ENCODE data around the gene PGAM5.

The PGAM5 gene

DNA sequence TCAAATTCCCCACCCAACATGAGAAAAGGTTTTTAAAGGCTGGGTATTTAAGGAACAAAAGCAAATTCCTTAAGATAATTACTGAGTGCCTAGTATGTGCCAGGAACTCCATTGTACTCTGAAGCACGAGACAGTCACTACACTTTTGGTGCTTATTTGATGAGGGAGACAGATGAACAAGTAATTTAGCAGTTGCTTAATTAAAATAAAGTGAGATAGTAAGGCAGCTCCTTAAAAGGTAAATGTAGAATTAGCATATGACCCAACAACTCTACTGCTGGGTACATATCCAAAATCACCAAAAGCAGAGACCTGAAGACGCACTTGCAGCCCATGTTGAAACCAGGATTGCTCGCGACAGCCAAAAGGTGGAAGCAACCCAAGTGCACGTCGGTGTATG lies 44.8 kb upstream of the PGAM5 start:
- H3K9me3 ChIP-seq (ENCODE audit: insufficient read depth, low read length, severe bottlenecking) = no peaks in the 10 kb centered on the region
- H3K27me3 ChIP-seq (ENCODE audit: insufficient read depth, low read length, poor library complexity) = no peaks in the 10 kb centered on the region
- TF ChIP-seq, protein P1, sequence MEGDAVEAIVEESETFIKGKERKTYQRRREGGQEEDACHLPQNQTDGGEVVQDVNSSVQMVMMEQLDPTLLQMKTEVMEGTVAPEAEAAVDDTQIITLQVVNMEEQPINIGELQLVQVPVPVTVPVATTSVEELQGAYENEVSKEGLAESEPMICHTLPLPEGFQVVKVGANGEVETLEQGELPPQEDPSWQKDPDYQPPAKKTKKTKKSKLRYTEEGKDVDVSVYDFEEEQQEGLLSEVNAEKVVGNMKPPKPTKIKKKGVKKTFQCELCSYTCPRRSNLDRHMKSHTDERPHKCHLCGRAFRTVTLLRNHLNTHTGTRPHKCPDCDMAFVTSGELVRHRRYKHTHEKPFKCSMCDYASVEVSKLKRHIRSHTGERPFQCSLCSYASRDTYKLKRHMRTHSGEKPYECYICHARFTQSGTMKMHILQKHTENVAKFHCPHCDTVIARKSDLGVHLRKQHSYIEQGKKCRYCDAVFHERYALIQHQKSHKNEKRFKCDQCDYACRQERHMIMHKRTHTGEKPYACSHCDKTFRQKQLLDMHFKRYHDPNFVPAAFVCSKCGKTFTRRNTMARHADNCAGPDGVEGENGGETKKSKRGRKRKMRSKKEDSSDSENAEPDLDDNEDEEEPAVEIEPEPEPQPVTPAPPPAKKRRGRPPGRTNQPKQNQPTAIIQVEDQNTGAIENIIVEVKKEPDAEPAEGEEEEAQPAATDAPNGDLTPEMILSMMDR (IDR thresholded peaks at IDR 0.05; ENCODE audit: borderline replicate concordance, extremely low read depth, low read length, poor library complexity, severe bottlenecking) = no peak
- TF ChIP-seq EZH2 (IDR thresholded peaks at IDR 0.05; ENCODE audit: borderline replicate concordance, low read depth, low read length, severe bottlenecking) = no peak
- H3K4me3 ChIP-seq (ENCODE audit: low read depth in 1 of 2, low read length in 2 of 2) = no peak overlapping the region
- peaks cover 96% of the 10 kb centered on the region for H3K36me3 ChIP-seq (ENCODE audit: insufficient read depth, low read length)
- H3K27ac ChIP-seq (ENCODE audit: low read length) = no peak overlapping the region; the same call in 1 of the 2 replicates
- no peak for ATAC-seq (ENCODE audit: insufficient read depth, low read depth)
- peaks cover 37% of the 10 kb centered on the region for H4K20me1 ChIP-seq (ENCODE audit: insufficient read depth, low read length)
- H2AFZ ChIP-seq (ENCODE audit: low read depth, low read length) = no peak overlapping the region
- no peak overlapping the region for H3K4me2 ChIP-seq (ENCODE audit: insufficient read depth, low read length)
- peaks cover 33% of the 10 kb centered on the region; the same call in 1 of the 2 replicates for H3K79me2 ChIP-seq (ENCODE audit: insufficient read depth, low read length)
- H3K9ac ChIP-seq (ENCODE audit: low read depth, low read length) = no peak overlapping the region
- peaks cover 61% of the 10 kb centered on the region for H3K4me1 ChIP-seq (ENCODE audit: insufficient read depth, low read length)
- DNase-seq = no peak

DNA sequence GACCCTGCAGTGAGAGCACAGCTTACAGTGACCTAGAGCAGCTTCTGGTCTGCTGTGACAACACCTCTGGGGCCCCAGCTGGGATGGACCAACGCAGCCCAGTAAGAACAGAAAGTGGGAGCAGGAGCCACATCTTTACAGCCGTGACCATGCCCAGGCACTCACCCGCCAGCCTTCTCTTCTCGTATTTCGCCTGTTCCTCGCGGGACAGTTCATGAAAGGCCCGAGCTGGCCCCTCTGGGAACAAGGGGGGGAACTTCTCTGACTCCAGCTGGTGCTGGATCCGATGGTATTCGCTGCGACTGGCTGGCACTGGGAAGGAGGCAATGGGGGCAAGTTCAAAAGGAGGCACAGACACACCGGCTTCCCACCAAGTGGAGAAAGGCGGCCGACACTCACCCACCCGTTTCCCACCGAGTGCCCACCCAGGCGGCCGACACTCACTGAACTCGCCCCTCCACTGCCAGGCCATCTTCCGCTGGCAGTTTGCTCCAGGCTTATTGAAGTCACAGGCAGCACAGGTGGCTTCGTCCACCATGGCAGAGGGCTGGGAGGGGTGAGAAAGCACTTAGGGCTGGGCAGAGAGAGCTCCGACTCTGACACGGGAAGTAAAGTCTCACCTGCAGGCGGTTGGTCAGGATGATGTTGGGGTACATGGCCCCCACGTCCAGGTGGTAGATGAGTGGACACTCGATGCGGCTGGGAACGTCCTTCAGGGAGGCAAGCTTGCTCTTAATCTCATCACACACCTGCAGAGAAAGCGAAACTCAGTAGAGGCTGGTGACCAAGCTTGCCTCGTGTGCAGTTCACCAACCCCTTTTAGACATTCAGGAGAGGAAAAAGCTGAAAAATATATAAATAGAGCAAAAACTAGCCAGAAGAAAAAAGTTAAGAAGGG lies 42.2 kb upstream of the PGAM5 start:
- TF ChIP-seq EZH2 (IDR thresholded peaks at IDR 0.05; ENCODE audit: borderline replicate concordance, low read depth, low read length, severe bottlenecking) = no peak
- TF ChIP-seq, protein P1 (IDR thresholded peaks at IDR 0.05; ENCODE audit: borderline replicate concordance, extremely low read depth, low read length, poor library complexity, severe bottlenecking) = no peak
- peaks cover 21% of the 10 kb centered on the region; the same call in 1 of the 2 replicates for H3K79me2 ChIP-seq (ENCODE audit: insufficient read depth, low read length)
- peaks cover 96% of the 10 kb centered on the region for H3K36me3 ChIP-seq (ENCODE audit: insufficient read depth, low read length)
- ATAC-seq (ENCODE audit: insufficient read depth, low read depth) (no peak), DNase-seq (no peak)
- H3K27ac ChIP-seq (ENCODE audit: low read length) = no peak overlapping the region
- H3K4me1 ChIP-seq (ENCODE audit: insufficient read depth, low read length) = peaks cover 45% of the 10 kb centered on the region
- H3K4me3 ChIP-seq (ENCODE audit: low read depth in 1 of 2, low read length in 2 of 2) = no peak overlapping the region
- H3K9me3 ChIP-seq (ENCODE audit: insufficient read depth, low read length, severe bottlenecking) = no peaks in the 10 kb centered on the region
- H3K27me3 ChIP-seq (ENCODE audit: insufficient read depth, low read length, poor library complexity) = no peaks in the 10 kb centered on the region
- no peak overlapping the region for H3K9ac ChIP-seq (ENCODE audit: low read depth, low read length)
- no peak overlapping the region for H2AFZ ChIP-seq (ENCODE audit: low read depth, low read length)
- H3K4me2 ChIP-seq (ENCODE audit: insufficient read depth, low read length) = no peak overlapping the region
- H4K20me1 ChIP-seq (ENCODE audit: insufficient read depth, low read length) = peaks cover 41% of the 10 kb centered on the region

DNA sequence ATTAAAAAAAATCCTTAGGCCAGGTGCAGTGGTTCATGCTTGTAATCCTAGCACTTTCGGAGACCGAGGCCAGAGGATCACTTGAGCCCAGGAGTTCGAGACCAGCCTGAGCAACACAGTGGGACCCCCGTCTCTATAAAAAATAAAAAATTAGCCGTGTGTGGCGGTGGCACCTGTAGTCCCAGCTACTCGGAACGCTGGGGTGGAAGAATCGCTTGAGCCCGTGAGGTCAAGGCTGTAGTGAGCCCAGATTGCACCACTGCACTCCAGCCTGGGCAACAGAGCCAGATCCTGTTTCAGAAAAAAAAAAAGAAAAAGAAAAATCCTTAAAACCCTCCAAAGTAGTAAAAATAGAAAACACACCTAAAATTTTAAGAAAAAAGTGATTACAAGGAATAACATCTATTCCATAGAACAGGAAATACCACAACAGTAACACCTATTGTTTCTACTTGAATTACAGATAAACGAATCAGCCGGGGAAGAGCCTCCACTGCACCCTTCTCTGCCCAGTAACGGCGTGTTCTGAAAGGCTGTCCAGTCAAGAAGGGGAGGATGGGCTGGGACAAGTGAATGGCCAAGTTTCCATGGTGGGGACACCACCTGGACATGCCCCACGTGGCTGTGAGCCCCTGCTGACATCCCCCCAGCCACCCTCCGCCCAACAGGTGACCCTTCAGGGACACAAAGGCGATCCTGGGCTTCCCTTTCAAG lies 41.3 kb upstream of the PGAM5 start:
- Histone ChIP-seq H3K27me3 (ENCODE audit: insufficient read depth, low read length, poor library complexity) (no peaks in the 10 kb centered on the region), H2AFZ (ENCODE audit: low read depth, low read length) (no peak overlapping the region), H3K9ac (ENCODE audit: low read depth, low read length) (no peak overlapping the region), H3K36me3 (ENCODE audit: insufficient read depth, low read length) (peaks cover 95% of the 10 kb centered on the region), H4K20me1 (ENCODE audit: insufficient read depth, low read length) (peaks cover 43% of the 10 kb centered on the region), H3K79me2 (ENCODE audit: insufficient read depth, low read length) (peaks cover 23% of the 10 kb centered on the region; the same call in 1 of the 2 replicates), H3K4me2 (ENCODE audit: insufficient read depth, low read length) (no peak overlapping the region), H3K27ac (ENCODE audit: low read length) (no peak overlapping the region), H3K9me3 (ENCODE audit: insufficient read depth, low read length, severe bottlenecking) (no peaks in the 10 kb centered on the region), H3K4me3 (ENCODE audit: low read depth in 1 of 2, low read length in 2 of 2) (no peak overlapping the region), H3K4me1 (ENCODE audit: insufficient read depth, low read length) (peaks cover 36% of the 10 kb centered on the region)
- DNase-seq = no peak
- ATAC-seq (ENCODE audit: insufficient read depth, low read depth) = no peak
- TF ChIP-seq EZH2 (IDR thresholded peaks at IDR 0.05; ENCODE audit: borderline replicate concordance, low read depth, low read length, severe bottlenecking) = no peak
- TF ChIP-seq, protein P1 (IDR thresholded peaks at IDR 0.05; ENCODE audit: borderline replicate concordance, extremely low read depth, low read length, poor library complexity, severe bottlenecking) = no peak
